ENCODE measurements around the gene TMOD1.

DNA sequence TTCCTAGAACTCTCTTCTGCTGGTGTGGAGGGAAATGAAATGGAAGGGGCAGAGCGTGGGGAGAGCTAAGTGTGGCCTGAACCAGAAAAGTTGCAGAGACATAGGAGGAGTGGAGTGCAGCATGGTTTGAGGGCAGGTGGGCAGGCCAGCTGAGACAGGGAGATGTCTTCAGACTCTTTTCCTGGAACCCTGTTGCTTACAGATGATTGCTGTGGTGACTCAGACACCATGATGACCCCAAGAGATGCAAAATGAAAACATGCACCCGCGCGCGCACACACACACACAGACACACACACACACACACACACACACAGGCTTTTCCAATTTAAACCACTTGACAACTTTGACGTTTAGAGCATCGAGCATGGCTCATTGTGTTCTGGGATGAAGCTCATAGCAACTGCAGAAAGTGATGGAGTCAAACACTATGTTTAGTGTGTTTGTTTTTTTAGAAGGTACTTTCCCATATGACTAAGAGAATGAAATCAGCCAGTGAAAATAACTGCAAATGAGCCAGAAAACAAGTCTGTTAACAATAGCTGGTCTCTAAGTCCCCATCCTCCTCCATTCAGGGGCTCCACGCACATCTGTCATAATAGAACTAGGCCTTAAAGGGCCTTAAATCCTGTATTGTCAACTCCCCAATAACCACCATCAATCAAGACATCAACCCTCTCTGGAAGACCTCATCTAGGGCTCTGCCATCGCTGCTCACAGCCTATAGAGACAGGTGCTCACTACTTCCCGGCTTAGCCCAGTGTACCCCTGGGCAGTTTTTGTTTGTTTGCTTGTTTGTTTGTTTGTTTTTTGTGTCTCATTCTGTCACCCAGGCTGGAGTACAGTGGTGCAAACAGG lies 9.6 kb downstream of the TMOD1 start:
- TF ChIP-seq, protein P1, sequence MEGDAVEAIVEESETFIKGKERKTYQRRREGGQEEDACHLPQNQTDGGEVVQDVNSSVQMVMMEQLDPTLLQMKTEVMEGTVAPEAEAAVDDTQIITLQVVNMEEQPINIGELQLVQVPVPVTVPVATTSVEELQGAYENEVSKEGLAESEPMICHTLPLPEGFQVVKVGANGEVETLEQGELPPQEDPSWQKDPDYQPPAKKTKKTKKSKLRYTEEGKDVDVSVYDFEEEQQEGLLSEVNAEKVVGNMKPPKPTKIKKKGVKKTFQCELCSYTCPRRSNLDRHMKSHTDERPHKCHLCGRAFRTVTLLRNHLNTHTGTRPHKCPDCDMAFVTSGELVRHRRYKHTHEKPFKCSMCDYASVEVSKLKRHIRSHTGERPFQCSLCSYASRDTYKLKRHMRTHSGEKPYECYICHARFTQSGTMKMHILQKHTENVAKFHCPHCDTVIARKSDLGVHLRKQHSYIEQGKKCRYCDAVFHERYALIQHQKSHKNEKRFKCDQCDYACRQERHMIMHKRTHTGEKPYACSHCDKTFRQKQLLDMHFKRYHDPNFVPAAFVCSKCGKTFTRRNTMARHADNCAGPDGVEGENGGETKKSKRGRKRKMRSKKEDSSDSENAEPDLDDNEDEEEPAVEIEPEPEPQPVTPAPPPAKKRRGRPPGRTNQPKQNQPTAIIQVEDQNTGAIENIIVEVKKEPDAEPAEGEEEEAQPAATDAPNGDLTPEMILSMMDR (IDR thresholded peaks at IDR 0.05), result no peak
- TF ChIP-seq POLR2A (IDR thresholded peaks at IDR 0.05), result no peak

All from thyroid gland (tissue), 4 donors.